DMS 273 (cell line): ENCODE results near the gene CYP11A1.

Experiments used
- DNase-seq: peaks from one replicate; lab custom pipeline; 2025; ENCODE audit not compliant: unreplicated experiment; lab: John Stamatoyannopoulos, UW

CYP11A1 gene

DNA sequence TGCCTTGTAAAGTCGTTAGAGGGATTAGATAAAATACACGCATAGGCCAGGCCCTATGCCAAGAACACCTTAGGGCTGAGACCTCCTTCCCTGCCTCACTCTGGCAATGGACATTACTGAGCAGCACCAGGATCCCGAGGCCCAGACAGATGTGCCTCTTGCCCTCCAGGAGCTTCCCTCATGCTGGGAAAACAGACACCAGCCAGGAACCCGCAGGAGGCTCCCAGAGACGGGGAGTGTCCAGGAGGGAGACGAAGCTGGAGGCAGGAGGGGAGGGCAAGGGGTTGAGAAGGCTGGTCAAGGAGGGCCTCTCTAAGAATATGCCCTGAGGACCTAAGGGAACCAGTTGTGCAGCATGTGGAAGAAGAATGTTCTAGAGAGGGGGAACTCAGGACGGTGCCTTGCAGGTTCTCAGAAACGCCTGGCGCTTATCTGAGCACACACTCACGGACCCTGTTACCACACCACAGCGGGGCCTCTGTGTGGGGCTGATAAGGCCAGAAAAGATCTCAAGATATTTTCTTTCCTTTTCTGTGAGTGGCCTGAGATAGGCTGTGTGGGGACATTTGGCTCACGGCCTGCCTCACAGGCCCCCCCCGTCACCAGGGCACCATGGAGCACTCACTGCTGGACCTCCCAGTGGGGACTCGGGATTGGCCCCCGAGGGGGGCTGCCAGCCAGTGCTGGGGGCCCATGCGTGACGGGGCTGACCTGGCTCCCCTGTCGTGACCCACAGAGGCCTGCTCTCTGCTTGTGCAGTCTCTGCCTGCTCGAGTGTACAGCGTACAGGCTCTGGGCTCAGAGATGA, 22.0 kb upstream of the CYP11A1 start:
- no peak for DNase-seq

DNA sequence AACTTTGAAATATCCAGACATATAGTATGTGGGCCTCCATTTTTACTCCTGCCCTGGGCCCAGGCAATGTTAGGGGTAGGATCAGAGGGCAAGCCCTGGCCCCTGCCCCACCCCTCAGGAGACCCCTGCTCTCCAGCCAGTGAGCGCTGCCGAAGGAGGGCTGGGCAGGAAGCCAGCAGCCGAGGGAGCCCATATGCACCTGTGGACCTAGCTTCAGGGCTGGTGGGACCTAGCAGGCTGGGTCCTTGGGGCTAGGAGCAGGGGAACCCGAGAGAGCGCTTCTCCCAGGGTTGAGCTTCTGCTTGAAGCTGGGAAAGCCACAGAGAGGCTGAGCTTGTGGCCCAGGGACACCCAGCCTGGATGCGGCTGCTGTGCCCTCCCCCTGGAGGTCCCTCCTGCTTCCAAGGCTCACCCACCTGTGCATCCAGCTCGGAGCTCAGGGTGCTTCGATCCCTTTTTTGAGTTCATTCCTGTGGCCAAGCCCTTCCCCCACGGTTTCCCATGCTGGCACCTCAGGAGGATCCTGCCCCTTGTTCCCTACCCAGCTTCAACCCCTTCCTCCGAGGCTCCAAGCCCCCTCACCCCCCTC, 21.0 kb upstream of the CYP11A1 start:
- no peak for DNase-seq

DNA sequence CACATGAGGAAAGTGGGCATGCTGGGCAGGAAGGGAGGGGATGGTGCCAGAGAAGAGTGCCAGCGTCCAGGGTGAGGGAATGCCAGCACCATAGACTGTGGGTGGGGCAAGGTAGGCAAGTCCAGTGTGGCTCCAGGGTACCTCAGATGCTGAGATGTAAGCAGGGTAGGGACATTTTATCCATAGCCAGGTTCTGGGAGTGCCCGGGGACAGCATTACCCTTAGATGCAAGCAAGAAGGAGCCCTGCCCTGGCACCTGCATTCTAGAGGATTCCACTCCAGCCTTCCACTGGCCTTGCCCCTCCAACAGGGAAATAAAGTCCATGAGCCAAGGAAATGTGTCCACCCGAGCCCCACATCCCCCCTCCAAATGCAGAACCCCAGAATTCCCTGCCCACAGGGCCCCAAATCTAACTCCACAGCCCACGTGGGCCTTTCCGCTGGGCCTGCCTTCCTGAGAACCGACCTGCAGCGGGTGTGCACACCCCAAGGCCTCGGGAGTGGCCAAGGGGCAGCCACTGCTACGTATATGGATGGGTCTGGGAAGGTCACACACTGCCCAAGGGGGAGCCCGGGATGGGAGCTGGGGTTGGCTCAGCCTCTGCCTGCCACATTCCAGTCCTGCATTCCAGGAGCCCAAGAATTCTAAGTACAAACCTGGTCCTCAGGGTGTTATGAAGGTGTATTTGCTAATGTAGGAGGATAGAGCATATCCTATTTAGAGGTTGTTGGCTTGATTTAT, 20.3 kb upstream of the CYP11A1 start:
- no peak for DNase-seq

GRCh38 chr15:74387141-74387541, 19.7 kb upstream of the CYP11A1 start:
- DNase-seq, result peak; percentile 21

DNA sequence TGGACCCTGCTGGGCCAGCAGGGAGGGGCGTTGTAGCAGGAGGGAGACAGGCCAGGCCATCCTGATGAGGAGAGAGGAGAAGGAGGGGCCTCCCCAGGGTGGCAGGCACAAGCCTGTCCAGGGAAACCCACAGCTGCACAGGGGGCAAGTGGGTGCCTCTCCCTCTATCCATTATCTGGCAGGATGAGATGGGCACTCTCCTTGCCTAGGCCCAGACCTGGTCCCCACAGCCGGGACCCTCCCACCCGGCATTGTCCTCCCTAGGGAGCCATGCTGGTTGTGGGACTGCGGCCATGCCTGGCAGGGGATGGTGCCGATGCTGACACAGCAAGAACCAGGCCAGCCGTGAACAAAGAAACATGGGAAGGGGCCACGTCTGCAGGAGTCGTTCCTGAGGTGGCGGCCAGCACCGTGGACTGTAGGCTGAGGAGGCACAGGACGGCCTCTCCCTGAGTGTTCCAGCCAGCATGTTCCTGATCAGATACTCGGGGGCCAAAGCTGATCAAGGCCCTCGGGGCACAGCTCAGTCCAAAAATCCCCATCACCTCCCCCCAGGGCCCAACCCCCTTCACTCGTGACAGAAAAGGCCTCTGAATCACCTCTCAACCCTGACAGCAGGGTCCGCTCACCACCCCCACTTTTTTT, 19.2 kb upstream of the CYP11A1 start:
- DNase-seq, result no peak

GRCh38 chr15:74385733-74386132, 18.3 kb upstream of the CYP11A1 start:
- no peak for DNase-seq

GRCh38 chr15:74384881-74385643, 17.6 kb upstream of the CYP11A1 start:
- DNase-seq, result no peak

DNA sequence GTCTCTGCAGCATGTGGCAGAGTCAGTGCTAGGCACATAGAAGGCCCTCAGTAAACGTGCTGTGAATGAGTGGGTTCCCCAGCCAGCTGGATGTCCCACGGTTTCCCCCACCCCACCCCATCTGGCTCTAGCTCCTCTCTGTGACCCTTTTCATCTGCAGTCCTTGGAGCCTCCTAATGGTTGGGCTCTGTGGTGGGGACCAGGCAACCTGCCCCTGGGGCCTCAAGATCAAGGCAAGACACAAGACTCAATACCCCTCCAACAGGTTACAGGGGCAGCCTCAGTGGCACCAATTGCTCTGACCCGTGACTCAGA, 17.1 kb upstream of the CYP11A1 start:
- DNase-seq, result no peak

GRCh38 chr15:74383695-74384565, 16.5 kb upstream of the CYP11A1 start:
- peak; percentile 38 for DNase-seq

DNA sequence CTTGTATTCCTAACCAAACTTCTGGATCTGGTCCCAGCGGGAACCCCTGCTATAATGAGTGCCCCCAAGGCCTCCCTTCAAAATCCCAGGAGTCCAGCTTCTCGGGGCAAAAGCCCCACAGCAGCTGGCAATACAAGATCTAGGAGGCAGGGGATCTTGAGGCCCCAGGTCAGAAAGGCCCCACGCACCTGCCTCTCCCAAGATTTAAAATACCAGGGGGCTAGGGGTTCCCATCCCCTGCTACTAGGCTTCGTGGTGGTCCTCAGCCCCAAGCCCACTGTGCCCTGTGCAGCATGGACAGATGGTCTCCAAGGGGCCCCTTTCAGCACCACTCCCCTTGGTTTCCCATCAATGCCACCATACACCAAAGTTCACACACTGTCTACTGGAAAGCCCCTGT, 15.8 kb upstream of the CYP11A1 start:
- no peak for DNase-seq

GRCh38 chr15:74382004-74382816, 14.8 kb upstream of the CYP11A1 start:
- DNase-seq, result peak; percentile 81

DNA sequence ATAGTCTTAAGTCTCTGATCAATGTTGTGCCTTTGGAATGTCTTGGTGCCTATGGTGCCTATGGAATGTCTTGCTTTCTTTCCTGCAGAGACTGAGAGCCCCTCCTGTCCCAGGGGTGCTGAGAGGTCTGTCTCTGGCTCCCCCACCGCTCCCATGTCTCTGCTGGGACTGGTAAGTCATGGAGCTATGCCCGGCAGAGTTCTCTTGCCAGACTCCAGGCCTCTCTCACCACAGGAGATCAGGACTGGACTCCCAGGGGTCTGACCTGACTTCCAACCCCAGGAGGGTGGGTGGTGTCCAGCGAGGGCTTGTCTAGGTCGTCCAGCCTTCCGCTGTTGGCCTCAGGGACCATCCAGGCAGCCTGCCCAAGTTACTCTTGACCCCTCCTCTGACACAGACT, 14.0 kb upstream of the CYP11A1 start:
- DNase-seq, result no peak

GRCh38 chr15:74381190-74381453, 13.7 kb upstream of the CYP11A1 start:
- DNase-seq, result no peak

- no peak for DNase-seq
Measured at GRCh38 chr15:74380361-74381189, 13.1 kb upstream of the CYP11A1 start.

DNA sequence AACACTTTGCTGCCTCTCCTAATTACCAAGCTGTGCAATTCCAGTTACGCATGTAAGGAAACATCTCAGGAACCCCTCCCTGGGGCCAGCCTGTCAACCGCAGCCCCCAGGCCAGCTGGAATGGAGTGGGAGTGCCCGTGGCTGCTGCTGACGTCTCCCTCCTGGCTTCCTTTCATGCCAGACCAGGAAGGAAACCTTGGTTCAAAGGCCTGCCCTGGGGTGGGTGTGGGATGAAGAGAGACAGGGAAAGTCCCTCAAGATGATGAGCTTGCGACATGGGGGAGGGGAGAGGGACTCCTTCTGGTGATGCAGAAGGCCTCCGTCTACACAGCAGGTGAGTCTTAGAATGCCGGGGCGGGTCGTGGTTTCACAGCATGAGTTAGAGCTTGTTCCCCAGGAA, 11.4 kb upstream of the CYP11A1 start:
- no peak for DNase-seq

DNA sequence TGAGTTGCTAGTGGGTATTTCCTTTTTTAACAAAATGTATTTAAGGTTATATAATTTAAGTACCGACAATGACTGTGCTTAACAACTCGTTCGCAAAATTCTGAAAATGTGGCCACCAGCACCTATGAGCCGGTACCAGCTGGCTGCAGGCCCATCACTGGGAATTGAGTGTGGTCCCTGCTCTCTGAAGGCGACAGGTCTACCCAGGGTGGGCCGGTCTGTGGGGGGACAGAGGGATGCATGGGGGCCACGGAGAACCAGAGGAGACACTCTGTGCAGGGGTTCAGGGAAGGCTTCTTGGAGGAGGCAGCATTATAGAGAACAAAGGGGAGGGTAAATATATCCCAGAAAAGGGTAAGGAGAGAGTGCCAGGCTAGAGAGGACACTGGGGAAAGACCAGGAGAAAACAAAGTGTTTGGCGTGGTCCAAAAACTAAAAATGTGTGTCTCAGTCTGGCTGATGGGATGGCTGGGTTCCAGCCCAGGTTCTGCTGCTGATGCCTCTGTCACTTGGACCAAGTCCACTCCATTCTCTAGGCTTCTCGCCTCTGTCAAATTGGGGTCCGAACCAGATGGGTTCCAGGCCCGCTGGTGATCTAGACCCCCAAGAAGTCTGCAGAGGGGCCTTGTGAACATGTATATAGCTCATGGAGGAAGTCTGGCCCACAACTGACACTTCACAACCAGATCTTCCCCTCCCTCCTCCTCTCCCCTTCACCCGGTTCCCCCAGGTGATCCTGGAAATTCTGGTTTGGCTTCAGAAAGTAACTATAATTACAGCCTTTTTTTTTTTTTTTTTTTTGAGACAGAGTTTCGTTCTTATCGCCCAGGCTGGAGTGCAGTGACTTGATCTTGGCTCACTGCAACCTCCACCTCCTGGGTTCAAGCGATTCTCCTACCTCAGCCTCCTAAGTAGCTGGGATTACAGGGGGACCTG, 10.7 kb upstream of the CYP11A1 start:
- no peak for DNase-seq

DNA sequence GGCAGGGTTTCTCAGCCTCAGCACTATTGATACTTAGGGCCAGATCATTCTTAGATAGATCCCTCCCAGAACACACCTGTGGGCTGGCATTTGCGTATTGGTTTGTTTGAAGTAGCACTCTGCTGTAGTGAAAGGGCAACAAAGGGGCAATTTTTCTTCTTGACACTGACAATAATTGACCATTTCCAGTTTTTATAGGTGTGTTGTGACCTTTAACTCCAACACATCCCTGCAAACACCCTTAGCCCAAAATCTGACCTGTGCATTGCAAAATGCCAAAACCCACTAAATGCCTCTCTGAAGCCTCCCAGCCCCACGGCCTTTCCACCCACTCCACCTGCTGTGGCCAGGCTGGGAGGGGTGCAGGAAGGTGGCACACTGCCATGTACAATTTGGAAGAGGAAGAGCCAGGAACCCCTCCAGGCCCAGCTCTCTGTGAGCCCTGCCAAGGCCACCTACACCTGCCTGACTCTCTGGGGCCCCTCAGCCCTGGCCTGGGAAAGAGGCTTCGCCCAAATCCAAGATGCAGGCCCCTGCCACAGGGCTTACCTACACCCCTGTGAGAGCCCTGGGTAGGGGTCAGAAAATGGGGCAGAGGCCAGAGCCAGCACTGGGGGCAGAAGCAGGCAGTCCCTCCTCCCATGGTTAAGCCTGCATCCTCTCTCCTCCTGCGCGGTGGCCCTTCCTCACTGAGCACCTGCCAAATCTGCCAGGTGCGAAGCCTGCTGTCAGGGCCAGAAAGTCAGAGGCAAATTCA, 9.6 kb upstream of the CYP11A1 start:
- DNase-seq, result no peak
